ENCODE measurements around the gene TAF4B.

- no peak for TF ChIP-seq CTCF (IDR thresholded peaks at IDR 0.05)
- TF ChIP-seq EP300 (IDR thresholded peaks at IDR 0.05) = no peak
These were observed 7.0 kb downstream of the TAF4B start for GRCh38 chr18:26233208-26233607.

All from ovary (tissue), 3 donors.